A549 (cell line): Measurements from ENCODE around the gene GLS. TPM values are rescaled to one million over a fixed set of nuclear protein-coding genes. Genes with fewer than 3 reads are reported as not detected.

Source experiments
- ATAC-seq, 2 experiments: fragments of 200-7000 bp in 1 of 2; fragments of >200 bp in 1 of 2; cut with Nextera tagmentation in 1 of 2; cut with Tn5 transposase in 1 of 2; 3 replicates each; pipeline versions ENCODE4 v1.8.0 to v1.9.1; 2018 to 2020; ENCODE audit warnings: mild to moderate bottlenecking in 1 of 2, moderate library complexity in 1 of 2
- CTCF ChIA-PET: fragments of 300-600 bp; sonication (Branson Sonifier 250); formaldehyde crosslinking; extraction: SDS; loops from one replicate; lab custom pipeline; 2021; ENCODE audit warnings: antibody characterized with exemption, inconsistent platforms; lab: Yijun Ruan, JAX
- POLR2A ChIA-PET: fragments of 350-600 bp; formaldehyde crosslinking; extraction: SDS; loops from one replicate; lab custom pipeline; 2021; ENCODE audit warnings: antibody characterized with exemption, inconsistent platforms; lab: Yijun Ruan, JAX
- DNase-seq, 2 experiments: peaks; one replicate each; pipeline versions ENCODE4 v3.0.0 to v3.0.0-alpha.2; 2011 to 2016; ENCODE audit warnings: low read depth in 1 of 2, low spot score in 1 of 2
- FAIRE-seq: peaks from 2 replicates; lab custom pipeline; 2011; peaks lifted over from hg19 to GRCh38; lab: Jason Lieb, UNC
- H3K27ac ChIP-seq, 2 experiments: fragments of >200 bp; sonication (Bioruptor Twin); formaldehyde crosslinking; 3 replicates each; pipeline ENCODE4 v1.5.1; 2016 to 2017
- H3K4me1 ChIP-seq: fragments of >200 bp; sonication (Bioruptor Twin); formaldehyde crosslinking; 3 replicates; pipeline ENCODE4 v1.6.1; 2016
- H3K4me2 ChIP-seq: fragments of >200 bp; sonication (Bioruptor Twin); formaldehyde crosslinking; 3 replicates; pipeline ENCODE4 v1.6.1; 2016
- H3K4me3 ChIP-seq: fragments of >200 bp; sonication (Bioruptor Twin); formaldehyde crosslinking; 3 replicates; pipeline ENCODE4 v1.5.1; 2016
- H3K9me3 ChIP-seq: fragments of >200 bp; sonication (Bioruptor Twin); formaldehyde crosslinking; 3 replicates; pipeline ENCODE4 v1.6.1; 2016
- BCL3 ChIP-seq: fragments of >200 bp; sonication (Bioruptor Twin); formaldehyde crosslinking; IDR thresholded peaks from 3 replicates; pipeline ENCODE4 v1.6.1; 2016
- CBX8 ChIP-seq: fragments of 200-600 bp; sonication (generic); IDR thresholded peaks from 2 replicates; pipeline ENCODE4 v1.6.1; 2016
- CHD2 ChIP-seq: fragments of 150-350 bp; IDR thresholded peaks from 2 replicates; pipeline ENCODE4 v1.6.1; 2014; ENCODE audit warnings: low read length; ENCODE audit not compliant: partially characterized antibody
- CHD4 ChIP-seq: fragments of 200-600 bp; sonication (generic); IDR thresholded peaks from 2 replicates; pipeline ENCODE4 v1.6.1; 2016; ENCODE audit warnings: antibody characterized with exemption, mild to moderate bottlenecking, borderline replicate concordance
- EHMT2 ChIP-seq: fragments of 200-600 bp; sonication (generic); IDR thresholded peaks from 2 replicates; pipeline ENCODE4 v1.6.1; 2016; ENCODE audit warnings: antibody characterized with exemption, low read depth, mild to moderate bottlenecking, moderate library complexity
- EP300 ChIP-seq, 2 experiments: fragments of >200 bp; sonication (Bioruptor Twin); formaldehyde crosslinking; IDR thresholded peaks; 2 replicates in 1 of 2; 3 replicates in 1 of 2; pipeline ENCODE4 v1.6.1; 2016 to 2017
- FOSL2 ChIP-seq, 2 experiments: fragments of 450-650 bp in 1 of 2; fragments of >200 bp in 1 of 2; sonication (Bioruptor Twin) in 1 of 2; formaldehyde crosslinking; IDR thresholded peaks; 2 replicates each; pipeline versions ENCODE4 v1.5.0 to v1.6.1; 2016 to 2020; ENCODE audit warnings: mild to moderate bottlenecking in 1 of 2, moderate library complexity in 1 of 2
- GATA3 ChIP-seq: IDR thresholded peaks from 2 replicates; pipeline ENCODE4 v1.6.1; 2012; ENCODE audit warnings: borderline replicate concordance
- HES2 ChIP-seq: fragments of >200 bp; sonication (Bioruptor Twin); formaldehyde crosslinking; IDR thresholded peaks from 2 replicates; pipeline ENCODE4 v1.6.1; 2016
- HEYL ChIP-seq: fragments of 250-450 bp; sonication (Bioruptor Pico); IDR thresholded peaks from 2 replicates; pipeline ENCODE4 v1.8.0; 2021; ENCODE audit warnings: mild to moderate bottlenecking, moderate library complexity
- HOXA7 ChIP-seq: fragments of 250-450 bp; sonication (Bioruptor Pico); IDR thresholded peaks from 2 replicates; pipeline ENCODE4 v1.5.0; 2020; ENCODE audit warnings: mild to moderate bottlenecking, moderate library complexity
- HOXB13 ChIP-seq: fragments of 250-450 bp; sonication (Bioruptor Pico); IDR thresholded peaks from 2 replicates; pipeline ENCODE4 v1.5.0; 2020; ENCODE audit warnings: low read depth, mild to moderate bottlenecking, moderate library complexity
- HOXB5 ChIP-seq: fragments of 250-450 bp; sonication (Bioruptor Pico); IDR thresholded peaks from 2 replicates; pipeline ENCODE4 v1.5.0; 2020; ENCODE audit warnings: mild to moderate bottlenecking, moderate library complexity
- JUNB ChIP-seq: fragments of >200 bp; sonication (Bioruptor Twin); formaldehyde crosslinking; IDR thresholded peaks from 2 replicates; pipeline ENCODE4 v1.6.1; 2016
- MAZ ChIP-seq: fragments of 150-350 bp; IDR thresholded peaks from 2 replicates; pipeline ENCODE4 v1.6.1; 2014; ENCODE audit warnings: antibody characterized with exemption, low read depth, low read length, borderline replicate concordance
- NFE2L2 ChIP-seq: fragments of 150-350 bp; conservative IDR thresholded peaks from 2 replicates; pipeline ENCODE4 v1.6.1; 2014; ENCODE audit warnings: low read length
- NPAS2 ChIP-seq: fragments of 250-450 bp; sonication (Bioruptor Pico); IDR thresholded peaks from 2 replicates; pipeline ENCODE4 v1.8.0; 2022; ENCODE audit warnings: mild to moderate bottlenecking, moderate library complexity, borderline replicate concordance
- PBX3 ChIP-seq: IDR thresholded peaks from 2 replicates; pipeline ENCODE4 v1.6.1; 2012
- POLR2A ChIP-seq: IDR thresholded peaks from 2 replicates; pipeline ENCODE4 v1.6.1; 2012; ENCODE audit warnings: mild to moderate bottlenecking, low read length
- POLR2AphosphoS2 ChIP-seq: conservative IDR thresholded peaks from 2 replicates; pipeline ENCODE4 v1.6.1; 2012; ENCODE audit warnings: low read length, improper control_type of control experiment, inconsistent platforms
- RCOR1 ChIP-seq: fragments of 150-350 bp; IDR thresholded peaks from 2 replicates; pipeline ENCODE4 v1.6.1; 2014; ENCODE audit warnings: antibody characterized with exemption, low read length, low read depth
- RFX5 ChIP-seq: fragments of 450-650 bp; IDR thresholded peaks from 2 replicates; pipeline ENCODE4 v1.7.1; 2014; ENCODE audit warnings: antibody characterized with exemption, mild to moderate bottlenecking, moderate library complexity
- SREBF2 ChIP-seq: fragments of 450-650 bp; IDR thresholded peaks from 2 replicates; pipeline ENCODE4 v1.6.1; 2014; ENCODE audit warnings: mild to moderate bottlenecking, moderate library complexity
- TP53 ChIP-seq: fragments of 250-450 bp; sonication (Bioruptor Pico); IDR thresholded peaks from 2 replicates; pipeline ENCODE4 v1.5.0; 2021; ENCODE audit warnings: mild to moderate bottlenecking, moderate library complexity
- ZFP36 ChIP-seq: fragments of 450-650 bp; IDR thresholded peaks from 2 replicates; pipeline ENCODE4 v1.6.1; 2014; ENCODE audit warnings: borderline replicate concordance; ENCODE audit not compliant: partially characterized antibody
- ZNF302 ChIP-seq: fragments of 250-450 bp; sonication (Bioruptor Pico); IDR thresholded peaks from 2 replicates; pipeline ENCODE4 v1.9.0; 2021; ENCODE audit warnings: inconsistent platforms, mild to moderate bottlenecking, moderate library complexity
- ZSCAN20 ChIP-seq: fragments of 250-450 bp; sonication (Bioruptor Pico); IDR thresholded peaks from 2 replicates; pipeline ENCODE4 v1.8.0; 2022; ENCODE audit warnings: mild to moderate bottlenecking, moderate library complexity
- WGBS: methylation state at CpG from one replicate; pipeline ENCODE4 v1.1.6; 2017; ENCODE audit errors: missing lambda C conversion rate; 5-methylcytosine and 5-hydroxymethylcytosine counted together
- polyA plus RNA-seq, 4 experiments: library from polyadenylated mRNA; depleted of rRNA in 3 of 4; stranded (reverse); fragments of >200 nt; fragmentation: RNase III in 1 of 4; extraction: RNeasy Plus Mini Kit Qiagen cat#74134 plus additional on column Dnase treatment in 1 of 4; gene quantifications; 2 replicates in 3 of 4; 3 replicates in 1 of 4; pipeline ENCODE4 v1.2.3, GENCODE V29; 2011 to 2017
- TF ChIP-seq, protein P1 (sequence below): IDR thresholded peaks from 2 replicates; pipeline ENCODE4 v1.6.1; 2012
- TF ChIP-seq, protein P2 (sequence below): IDR thresholded peaks from 2 replicates; pipeline ENCODE4 v1.6.1; 2012; ENCODE audit warnings: low read depth, borderline replicate concordance
- TF ChIP-seq, protein P3 (sequence below): fragments of >200 bp; sonication (Bioruptor Twin); formaldehyde crosslinking; IDR thresholded peaks from 3 replicates; pipeline ENCODE4 v1.5.1; 2016
- TF ChIP-seq, protein P4 (sequence below): fragments of 150-350 bp; IDR thresholded peaks from 2 replicates; pipeline ENCODE4 v1.6.1; 2014; ENCODE audit warnings: low read depth, mild to moderate bottlenecking, low read length

The GLS gene
- polyA plus RNA-seq, 2 of the 4 experiments (the other 2 are of a cell fraction), result 269 to 321 TPM

DNA sequence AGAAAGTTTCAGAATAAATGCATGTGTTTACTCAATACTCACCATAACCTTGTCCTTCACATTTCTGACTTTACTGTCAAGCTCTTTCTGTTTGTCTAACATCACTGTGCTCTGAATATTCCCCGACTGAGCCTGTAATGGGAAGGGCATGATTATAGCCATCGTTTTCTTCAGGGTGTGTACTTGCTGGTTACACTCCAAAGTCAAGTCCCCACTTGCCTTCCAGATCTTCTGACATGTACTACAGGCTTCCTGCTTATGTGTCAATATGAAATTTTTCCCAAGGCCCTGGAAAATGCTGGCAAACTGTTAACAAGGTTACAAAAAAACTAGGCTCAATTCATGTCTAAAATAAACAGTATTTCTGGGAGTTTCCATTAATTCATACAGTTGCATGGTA, 120.4 kb downstream of the GLS start:
- H3K4me3 ChIP-seq, result no peak overlapping the region
- no peaks in the 10 kb centered on the region for H3K9me3 ChIP-seq
- ChIA-PET POLR2A (no interaction called here), CTCF (interaction anchor here (1.0 to 1.1 kb wide), 2 partner anchors 10 to 52 kb away, joined by 3 read pairs; no protein-coding TSS in a partner anchor)
- H3K4me1 ChIP-seq, result no peaks in the 10 kb centered on the region; the same call in 2 of the 3 replicates
- ATAC-seq, result no peak
- no peak overlapping the region for H3K4me2 ChIP-seq
- WGBS, result 35% methylated on average over 2 of the region's 2 CpGs
- H3K27ac ChIP-seq, result no peak overlapping the region
- TF ChIP-seq ZNF302 (CRISPR knock-in tag), result no peak
- TF ChIP-seq TP53 (CRISPR knock-in tag), result no peak
- TF ChIP-seq CHD2, result no peak
- TF ChIP-seq, protein P1, sequence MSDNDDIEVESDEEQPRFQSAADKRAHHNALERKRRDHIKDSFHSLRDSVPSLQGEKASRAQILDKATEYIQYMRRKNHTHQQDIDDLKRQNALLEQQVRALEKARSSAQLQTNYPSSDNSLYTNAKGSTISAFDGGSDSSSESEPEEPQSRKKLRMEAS, result no peak
- TF ChIP-seq EHMT2, result no peak
- no peak for TF ChIP-seq SREBF2
- no peak for TF ChIP-seq GATA3
- no peak for TF ChIP-seq CHD4
- TF ChIP-seq, protein P2, sequence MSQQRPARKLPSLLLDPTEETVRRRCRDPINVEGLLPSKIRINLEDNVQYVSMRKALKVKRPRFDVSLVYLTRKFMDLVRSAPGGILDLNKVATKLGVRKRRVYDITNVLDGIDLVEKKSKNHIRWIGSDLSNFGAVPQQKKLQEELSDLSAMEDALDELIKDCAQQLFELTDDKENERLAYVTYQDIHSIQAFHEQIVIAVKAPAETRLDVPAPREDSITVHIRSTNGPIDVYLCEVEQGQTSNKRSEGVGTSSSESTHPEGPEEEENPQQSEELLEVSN, result no peak
- TF ChIP-seq CBX8, result no peak
- TF ChIP-seq NPAS2 (CRISPR knock-in tag), result no peak
- no peak for TF ChIP-seq MAZ
- no peak for TF ChIP-seq HOXB5
- TF ChIP-seq, protein P3, sequence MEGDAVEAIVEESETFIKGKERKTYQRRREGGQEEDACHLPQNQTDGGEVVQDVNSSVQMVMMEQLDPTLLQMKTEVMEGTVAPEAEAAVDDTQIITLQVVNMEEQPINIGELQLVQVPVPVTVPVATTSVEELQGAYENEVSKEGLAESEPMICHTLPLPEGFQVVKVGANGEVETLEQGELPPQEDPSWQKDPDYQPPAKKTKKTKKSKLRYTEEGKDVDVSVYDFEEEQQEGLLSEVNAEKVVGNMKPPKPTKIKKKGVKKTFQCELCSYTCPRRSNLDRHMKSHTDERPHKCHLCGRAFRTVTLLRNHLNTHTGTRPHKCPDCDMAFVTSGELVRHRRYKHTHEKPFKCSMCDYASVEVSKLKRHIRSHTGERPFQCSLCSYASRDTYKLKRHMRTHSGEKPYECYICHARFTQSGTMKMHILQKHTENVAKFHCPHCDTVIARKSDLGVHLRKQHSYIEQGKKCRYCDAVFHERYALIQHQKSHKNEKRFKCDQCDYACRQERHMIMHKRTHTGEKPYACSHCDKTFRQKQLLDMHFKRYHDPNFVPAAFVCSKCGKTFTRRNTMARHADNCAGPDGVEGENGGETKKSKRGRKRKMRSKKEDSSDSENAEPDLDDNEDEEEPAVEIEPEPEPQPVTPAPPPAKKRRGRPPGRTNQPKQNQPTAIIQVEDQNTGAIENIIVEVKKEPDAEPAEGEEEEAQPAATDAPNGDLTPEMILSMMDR, result no peak
- no peak for TF ChIP-seq POLR2A
- no peak for TF ChIP-seq RCOR1
- TF ChIP-seq, protein P4, sequence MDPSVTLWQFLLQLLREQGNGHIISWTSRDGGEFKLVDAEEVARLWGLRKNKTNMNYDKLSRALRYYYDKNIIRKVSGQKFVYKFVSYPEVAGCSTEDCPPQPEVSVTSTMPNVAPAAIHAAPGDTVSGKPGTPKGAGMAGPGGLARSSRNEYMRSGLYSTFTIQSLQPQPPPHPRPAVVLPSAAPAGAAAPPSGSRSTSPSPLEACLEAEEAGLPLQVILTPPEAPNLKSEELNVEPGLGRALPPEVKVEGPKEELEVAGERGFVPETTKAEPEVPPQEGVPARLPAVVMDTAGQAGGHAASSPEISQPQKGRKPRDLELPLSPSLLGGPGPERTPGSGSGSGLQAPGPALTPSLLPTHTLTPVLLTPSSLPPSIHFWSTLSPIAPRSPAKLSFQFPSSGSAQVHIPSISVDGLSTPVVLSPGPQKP, result no peak
- no peak for TF ChIP-seq HOXA7
- TF ChIP-seq, all 56 proteins: peak for 0
- FAIRE-seq (no peak), DNase-seq (no peak)

- Histone ChIP-seq H3K9me3 (no peaks in the 10 kb centered on the region), H3K27ac (no peak overlapping the region), H3K4me2 (no peak overlapping the region), H3K4me1 (no peaks in the 10 kb centered on the region; the same call in 2 of the 3 replicates), H3K4me3 (no peak overlapping the region)
- POLR2A ChIA-PET, result no interaction called here
- no peak for TF ChIP-seq RFX5
- TF ChIP-seq ZSCAN20, result no peak
- no peak for TF ChIP-seq PBX3
- TF ChIP-seq FOSL2 (IDR thresholded peaks at IDR 0.05), result no peak
- no peak for TF ChIP-seq FOSL2 (CRISPR knock-in tag; IDR thresholded peaks at IDR 0.05)
- no peak for TF ChIP-seq ZNF302 (CRISPR knock-in tag)
- no peak for TF ChIP-seq ZFP36
- no peak for TF ChIP-seq HEYL (CRISPR knock-in tag)
- TF ChIP-seq, protein P3, result no peak
- no peak for TF ChIP-seq NFE2L2
- TF ChIP-seq JUNB, result no peak
- no peak for TF ChIP-seq POLR2AphosphoS2
- TF ChIP-seq HES2, result no peak
- TF ChIP-seq BCL3, result no peak
- TF ChIP-seq HOXB13 (CRISPR knock-in tag), result no peak
- no peak for TF ChIP-seq EP300 (IDR thresholded peaks at IDR 0.05)
- no peak for TF ChIP-seq POLR2A
- CTCF ChIA-PET, result no interaction called here
- WGBS, result 85% methylated on average over 3 of the region's 3 CpGs
- ATAC-seq (no peak), DNase-seq (no peak), FAIRE-seq (no peak)
Observed at GRCh38 chr2:191001624-191002023, 121.0 kb downstream of the GLS start.
